T-helper 1 cell (primary cell): ENCODE results near the gene ANKRD11.

Experiments used
- DNase-seq, 5 donors: peaks; one replicate each; pipeline ENCODE4 v3.0.0-alpha.2; 2012 to 2020

Gene ANKRD11

GRCh38 chr16:89506791-89507191, 16.4 kb upstream of the ANKRD11 start:
- peak in 1 of 5 donors; percentile 24 for DNase-seq

GRCh38 chr16:89506113-89506504, 15.7 kb upstream of the ANKRD11 start:
- no peak for DNase-seq

GRCh38 chr16:89505204-89506112, 15.1 kb upstream of the ANKRD11 start:
- peak; percentile 71 to 96 (median 86) for DNase-seq

DNA sequence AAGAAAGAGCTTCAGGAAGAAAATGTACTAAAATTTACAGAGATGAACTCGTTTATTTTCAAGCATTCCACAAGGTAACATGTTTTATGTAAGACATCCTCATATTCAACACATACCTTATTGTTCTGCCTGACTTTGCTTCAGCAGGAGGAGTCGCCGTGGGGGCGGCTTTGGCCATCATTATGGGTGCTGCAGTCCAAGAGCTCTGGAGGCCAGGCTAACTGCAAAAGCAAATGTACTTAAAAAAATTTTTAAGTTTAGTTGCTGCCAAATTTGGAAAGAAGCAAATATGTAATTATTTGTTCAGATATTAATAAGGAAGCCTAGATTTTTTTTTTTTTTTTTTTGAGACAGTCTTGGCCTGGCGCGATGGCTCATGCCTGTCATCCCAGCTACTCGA, 13.7 kb upstream of the ANKRD11 start:
- no peak for DNase-seq

DNA sequence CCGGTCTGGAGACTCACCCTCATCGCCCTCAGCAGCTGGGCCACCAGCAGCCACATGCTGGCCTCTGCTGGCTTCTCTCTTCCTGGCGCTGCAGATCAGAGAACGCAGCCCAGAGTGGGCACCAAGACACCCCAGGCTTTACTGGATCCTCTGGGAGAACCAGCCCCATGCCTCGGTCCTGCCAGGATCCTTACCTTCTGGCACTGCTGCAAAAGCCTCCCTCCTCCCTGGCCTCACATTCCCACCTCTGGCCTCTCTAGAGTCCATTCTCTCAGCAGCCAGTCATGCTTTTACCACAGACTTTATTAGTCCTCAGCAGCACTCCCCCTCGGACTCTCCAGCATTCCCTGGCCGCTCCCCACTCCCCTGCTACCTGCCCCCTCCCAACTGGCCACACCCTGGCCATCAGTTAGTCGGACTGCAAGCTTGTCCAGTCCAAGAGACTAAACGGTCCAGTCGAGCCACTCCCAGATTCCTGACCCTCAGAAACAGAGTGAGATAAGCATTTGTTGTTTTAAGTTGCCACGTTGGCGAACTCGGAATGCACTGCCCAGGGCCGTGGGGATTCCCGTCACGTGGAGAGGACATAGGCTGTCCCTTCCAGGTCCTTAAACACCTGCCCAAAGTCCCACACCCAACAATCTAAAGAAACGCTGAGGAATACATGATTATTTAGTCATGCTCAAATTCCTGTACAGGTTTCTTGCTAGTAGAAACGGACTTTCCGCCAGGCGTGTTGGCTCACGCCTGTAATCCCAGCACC, 11.9 kb upstream of the ANKRD11 start:
- no peak for DNase-seq

DNA sequence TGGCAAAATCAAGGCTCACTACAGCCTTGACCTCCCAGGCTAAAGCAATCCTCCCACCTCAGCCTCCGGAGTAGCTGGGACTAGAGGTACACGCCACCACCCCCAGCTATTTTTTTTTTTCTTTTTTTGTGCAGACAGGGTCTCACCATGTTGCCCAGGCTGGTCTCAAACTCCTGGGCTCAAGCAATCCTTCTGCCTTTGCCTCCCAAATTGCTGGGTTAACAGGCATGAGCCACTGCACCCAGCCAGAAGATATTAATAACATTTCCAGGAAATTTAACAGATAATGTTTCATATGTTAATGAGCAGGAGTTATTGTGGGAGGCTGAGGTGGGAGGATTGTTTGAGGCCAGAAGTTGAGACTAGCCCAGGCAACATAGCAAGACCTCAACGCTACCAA, 9.4 kb upstream of the ANKRD11 start:
- DNase-seq, result no peak

DNA sequence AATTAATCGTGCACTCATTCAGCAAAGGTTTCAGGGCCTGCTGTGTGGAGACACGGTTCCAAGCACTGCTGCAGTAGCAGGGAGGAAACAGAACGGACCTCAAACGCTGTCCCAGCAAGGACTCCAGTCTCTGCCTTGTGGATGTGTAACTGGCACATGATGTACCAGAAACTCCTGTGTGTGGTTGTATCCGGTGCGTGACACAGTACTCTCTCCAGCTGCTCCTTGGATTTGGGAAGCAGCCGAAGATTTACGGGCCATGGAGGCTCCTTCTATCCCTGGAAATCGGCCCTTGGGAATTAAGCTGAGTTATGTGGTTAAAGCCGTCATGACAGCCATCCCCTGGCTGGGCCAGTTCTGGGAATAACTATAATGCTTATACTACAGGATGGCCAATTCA, 8.5 kb upstream of the ANKRD11 start:
- no peak for DNase-seq

DNA sequence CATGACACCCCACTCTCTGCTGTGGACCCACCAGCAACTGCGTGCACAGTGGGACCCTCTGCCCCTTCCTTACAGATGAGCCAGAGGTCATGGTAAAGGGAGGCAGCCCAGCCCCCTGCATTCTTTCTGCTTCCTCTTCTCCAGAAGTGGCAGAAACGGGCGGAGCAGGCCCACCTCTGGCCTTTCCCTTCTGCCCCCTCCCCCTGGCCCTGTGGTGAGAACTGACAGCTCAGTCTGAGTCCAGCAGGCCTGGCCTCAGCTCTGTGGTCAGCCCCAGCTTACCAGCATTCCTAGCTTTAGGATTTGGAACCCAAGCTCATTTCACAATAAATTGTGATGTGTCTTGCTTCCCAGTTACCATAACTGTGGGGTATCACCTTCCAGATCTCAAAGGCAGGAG, 4.8 kb upstream of the ANKRD11 start:
- DNase-seq, result no peak

DNA sequence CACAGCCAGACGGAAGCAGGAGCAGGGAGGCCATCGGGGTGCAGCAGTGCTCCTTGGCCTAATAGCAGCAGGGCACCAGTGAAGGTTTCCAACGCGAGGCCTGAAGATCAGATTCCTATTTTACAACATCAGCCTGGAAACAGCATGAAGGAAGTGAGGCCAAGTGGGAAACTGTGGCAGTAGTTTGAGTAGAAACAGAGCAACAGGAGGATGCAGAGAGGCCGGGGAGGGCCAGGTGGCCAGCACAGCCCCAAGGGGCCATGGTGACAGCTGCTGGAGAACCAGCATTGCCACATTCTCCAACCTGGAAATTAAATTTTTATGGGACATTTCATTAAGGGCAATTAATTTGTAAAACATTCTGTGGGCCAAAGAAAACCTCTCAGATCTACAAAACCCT, 3.4 kb upstream of the ANKRD11 start:
- no peak for DNase-seq

DNA sequence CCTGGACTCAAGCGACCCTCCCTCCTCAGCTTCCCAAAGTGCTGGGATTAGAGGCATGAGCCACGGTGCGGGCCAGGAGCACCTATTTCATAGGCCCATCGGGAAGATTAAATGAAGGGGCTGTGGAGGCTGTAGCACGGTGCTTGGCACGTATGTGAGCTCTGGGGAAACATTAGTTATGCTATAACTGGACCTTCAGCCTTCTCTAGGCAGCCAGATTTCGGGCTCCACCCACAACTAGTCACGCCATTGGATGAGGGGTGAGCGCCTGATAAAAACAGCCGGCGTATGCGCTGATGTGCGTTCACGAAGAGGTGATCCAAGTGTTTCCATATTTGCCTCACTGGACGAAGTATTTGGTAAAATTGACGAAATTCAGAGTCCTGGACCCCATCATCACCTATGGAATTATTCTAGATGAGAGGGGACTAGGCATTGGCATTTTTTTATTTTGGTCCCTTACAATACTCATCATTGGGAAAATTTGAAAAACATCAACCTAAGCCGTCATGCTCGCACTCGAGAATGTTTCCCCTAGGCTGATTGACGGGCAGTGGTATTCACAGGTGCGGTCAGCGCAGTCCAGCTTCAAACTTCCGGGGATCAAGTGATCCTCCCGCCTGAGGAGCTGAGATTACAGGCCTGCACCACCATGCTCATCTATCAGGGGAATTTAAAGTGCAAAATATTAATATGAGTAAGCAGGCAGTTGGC, 1.8 kb upstream of the ANKRD11 start:
- DNase-seq, result no peak

DNA sequence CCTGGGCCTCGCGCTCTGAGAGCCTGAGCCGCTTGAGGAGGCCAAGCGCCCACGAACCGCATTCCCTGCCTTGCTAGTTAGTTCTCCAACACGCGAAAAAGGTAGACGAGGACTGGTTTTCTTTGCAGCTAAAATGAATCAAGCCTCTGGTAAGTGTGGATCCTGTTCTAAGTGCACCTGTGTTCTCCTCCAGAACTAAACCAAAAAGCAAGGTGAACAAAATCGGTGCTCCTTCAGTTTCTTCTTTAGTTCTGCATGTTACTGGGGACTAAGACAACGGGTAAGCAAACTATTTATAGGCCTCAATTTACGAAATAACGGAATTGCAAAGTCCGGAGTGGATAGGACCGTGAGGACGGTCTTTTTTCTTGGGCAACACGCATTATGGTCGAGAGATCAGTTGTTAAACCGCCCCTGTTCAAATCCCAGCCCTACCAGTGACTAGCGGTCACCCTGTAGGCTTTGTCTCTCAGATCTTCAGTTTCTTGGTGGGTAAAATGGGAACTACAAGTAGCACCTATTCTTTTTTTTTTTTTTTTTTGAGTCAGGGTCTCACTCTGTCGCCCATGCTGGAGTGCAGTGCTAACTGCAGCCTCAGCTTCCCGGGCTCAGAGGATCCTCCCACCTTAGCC, 993 bp upstream of the ANKRD11 start:
- no peak for DNase-seq

GRCh38 chr16:89489898-89490438, 393 bp downstream of the ANKRD11 start:
- DNase-seq, result peak in 1 of 5 donors; percentile 19

- peak; percentile 61 to 96 (median 75) for DNase-seq
Measured at GRCh38 chr16:89489040-89489897, 1.1 kb downstream of the ANKRD11 start.

GRCh38 chr16:89485701-89486246, 4.6 kb downstream of the ANKRD11 start:
- no peak for DNase-seq

DNA sequence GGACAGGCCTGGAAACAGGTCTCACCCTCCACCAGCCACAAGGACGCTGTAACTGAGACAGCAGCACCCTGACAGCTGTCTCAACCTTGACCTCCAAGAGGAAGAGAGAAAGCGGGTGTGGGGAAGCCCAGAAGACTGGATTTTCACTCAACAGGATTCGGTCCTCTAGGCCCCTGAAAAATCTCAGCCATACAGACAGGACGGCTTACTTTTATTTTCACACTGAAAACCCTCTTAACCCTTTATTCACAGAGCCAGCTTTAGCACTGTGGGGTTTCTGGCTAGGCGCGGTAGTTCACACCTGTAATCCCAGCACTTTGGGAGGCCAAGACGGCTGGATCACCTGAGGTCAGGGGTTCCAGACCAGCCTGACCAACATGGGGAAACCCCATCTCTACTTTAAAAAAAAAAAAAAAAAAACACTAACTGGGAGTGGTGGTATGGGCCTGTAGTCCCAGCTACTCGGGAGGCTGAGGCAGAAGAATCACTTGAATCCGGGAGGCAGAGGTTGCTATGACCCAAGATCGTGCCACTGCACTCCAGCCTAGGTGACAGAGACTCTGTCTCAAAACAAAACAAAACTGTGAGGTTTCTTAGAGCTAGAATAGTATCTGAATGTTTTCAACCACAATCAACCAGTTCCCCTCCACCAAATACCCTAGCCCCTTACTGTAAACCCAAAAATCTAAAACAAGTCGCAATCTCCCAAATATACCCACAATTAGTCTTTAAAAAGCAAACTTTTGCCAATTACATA, 5.3 kb downstream of the ANKRD11 start:
- peak in 1 of 5 donors; percentile 38 for DNase-seq

DNA sequence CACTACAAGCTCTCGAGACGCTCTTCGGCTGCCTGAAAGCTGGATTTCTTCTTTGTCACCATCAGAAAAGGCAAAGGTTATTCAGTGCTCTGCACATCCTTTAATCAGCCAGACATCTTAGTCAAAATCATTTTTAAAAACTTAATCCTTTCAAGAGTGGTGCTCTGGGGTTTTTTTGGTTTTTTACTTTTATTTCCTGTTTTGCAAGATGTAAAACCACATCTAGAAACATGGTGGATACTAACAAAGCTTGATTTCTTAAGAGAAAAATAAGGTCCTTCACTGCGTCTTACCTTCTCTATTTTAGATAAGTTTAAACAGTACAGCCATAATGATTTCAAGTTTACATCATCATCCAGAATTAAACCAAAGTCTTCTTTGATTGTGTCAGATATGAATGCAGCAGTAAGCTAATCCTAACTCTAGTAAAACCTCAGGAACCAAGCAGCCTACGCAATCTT, 6.3 kb downstream of the ANKRD11 start:
- DNase-seq, result peak in 1 of 5 donors; percentile 57

DNA sequence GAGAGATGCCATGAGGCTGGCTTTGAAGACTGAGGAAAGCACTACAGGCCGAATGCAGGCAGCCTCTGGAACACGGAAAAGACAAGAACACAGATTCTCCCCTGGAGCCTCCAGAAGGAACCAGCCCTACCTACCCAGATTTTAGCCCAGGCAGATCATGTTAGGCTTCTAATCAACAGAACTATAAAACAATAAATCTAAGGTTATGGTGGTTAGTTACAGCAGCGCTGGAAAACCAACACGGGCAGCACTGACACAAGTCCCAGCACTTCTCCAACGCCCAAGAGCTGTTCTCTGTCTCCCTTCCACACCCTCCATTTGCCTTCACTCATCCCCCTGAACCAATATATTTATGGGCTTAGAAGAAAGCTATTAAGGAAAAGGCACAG, 7.5 kb downstream of the ANKRD11 start:
- DNase-seq, result no peak

GRCh38 chr16:89482150-89482816, 8.1 kb downstream of the ANKRD11 start:
- DNase-seq, result no peak

DNA sequence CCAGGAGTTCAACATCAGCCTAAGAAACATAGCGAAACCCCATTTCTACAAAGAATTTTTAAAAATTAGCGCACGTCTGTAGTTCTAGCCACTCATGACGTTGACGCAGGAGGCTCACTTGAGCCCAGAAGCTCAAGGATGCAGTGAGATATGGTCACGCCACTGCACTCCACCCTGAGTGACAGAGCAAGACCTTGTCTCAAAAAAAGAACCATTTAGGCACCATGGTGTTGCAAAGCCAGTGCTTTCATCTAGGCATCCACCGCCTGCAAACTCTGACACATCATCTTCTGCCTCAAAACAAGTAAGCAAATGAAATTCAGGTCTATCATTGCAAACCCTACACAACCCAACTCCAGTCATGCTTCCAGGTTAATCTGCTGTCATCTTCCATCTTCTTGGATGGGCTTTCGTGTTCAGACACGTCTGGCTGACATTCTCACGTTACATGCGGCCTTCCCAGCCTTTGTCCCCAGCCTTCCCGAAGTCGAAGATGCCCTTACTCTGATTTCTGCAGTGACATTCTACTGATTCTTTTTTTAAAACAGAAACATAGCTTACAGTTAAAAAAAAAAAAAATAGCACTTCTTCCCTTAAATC, 8.9 kb downstream of the ANKRD11 start:
- DNase-seq, result no peak
